ENCODE measurements around the gene GPBP1. TPM values are rescaled to one million over a fixed set of nuclear protein-coding genes. Genes with fewer than 3 reads are reported as not detected.

GPBP1 gene
- total and polyA plus RNA-seq, 4 donors, result 42.6 to 159 (median 49.4) TPM

GRCh38 chr5:57258943-57259342 lies 85.1 kb downstream of the GPBP1 start:
- no peak for TF ChIP-seq CTCF (IDR thresholded peaks at IDR 0.05; ENCODE audit: control extremely low read depth, extremely low read depth)

GRCh38 chr5:57259704-57260103 lies 85.8 kb downstream of the GPBP1 start:
- Histone ChIP-seq H3K9me3 (ENCODE audit: control insufficient read depth in 4 of 4, insufficient read depth in 3 of 4, low read length in 3 of 4) (no peaks in the 10 kb centered on the region), H3K27ac (ENCODE audit: low read depth in 1 of 2, low read length in 1 of 2) (no peak overlapping the region), H3K9ac (ENCODE audit: insufficient read depth in 1 of 2, low read length in 2 of 2) (no peak overlapping the region), H3K27me3 (ENCODE audit: control insufficient read depth in 3 of 3, insufficient read depth in 3 of 3, low read length in 2 of 3) (no peaks in the 10 kb centered on the region), H3K4me1 (ENCODE audit: control insufficient read depth in 5 of 5, insufficient read depth in 5 of 5, low read length in 5 of 5) (no peaks in the 10 kb centered on the region), H3K4me3 (no peak overlapping the region), H3K36me3 (ENCODE audit: control insufficient read depth in 4 of 4, insufficient read depth in 4 of 4, low read length in 4 of 4) (peaks cover 5 to 42% (median 22%) of the 10 kb centered on the region in 4 donors)
- DNase-seq (no peak), ATAC-seq (ENCODE audit: insufficient read depth, low FRiP score) (no peak)
- TF ChIP-seq CTCF (IDR thresholded peaks at IDR 0.05; ENCODE audit: control extremely low read depth, extremely low read depth), result no peak

More at GRCh38 chr5:57258943-57259342, 85.1 kb downstream of the GPBP1 start:
- Histone ChIP-seq H3K27me3 (ENCODE audit: control insufficient read depth in 3 of 3, insufficient read depth in 3 of 3, low read length in 2 of 3) (no peaks in the 10 kb centered on the region), H3K36me3 (ENCODE audit: control insufficient read depth in 4 of 4, insufficient read depth in 4 of 4, low read length in 4 of 4) (peaks cover 5 to 42% (median 22%) of the 10 kb centered on the region in 4 donors), H3K4me3 (no peak overlapping the region), H3K4me1 (ENCODE audit: control insufficient read depth in 5 of 5, insufficient read depth in 5 of 5, low read length in 5 of 5) (no peaks in the 10 kb centered on the region), H3K27ac (ENCODE audit: low read depth in 1 of 2, low read length in 1 of 2) (no peak overlapping the region), H3K9me3 (ENCODE audit: control insufficient read depth in 4 of 4, insufficient read depth in 3 of 4, low read length in 3 of 4) (no peaks in the 10 kb centered on the region), H3K9ac (ENCODE audit: insufficient read depth in 1 of 2, low read length in 2 of 2) (no peak overlapping the region)
- DNase-seq (no peak), ATAC-seq (ENCODE audit: insufficient read depth, low FRiP score) (no peak)
- 81 to 88% methylated on average over 1 of the region's 1 CpG for WGBS, 2 donors

GRCh38 chr5:57262541-57262940 lies 88.7 kb downstream of the GPBP1 start:
- Histone ChIP-seq H3K27me3 (ENCODE audit: control insufficient read depth in 3 of 3, insufficient read depth in 3 of 3, low read length in 2 of 3) (no peaks in the 10 kb centered on the region), H3K4me1 (ENCODE audit: control insufficient read depth in 5 of 5, insufficient read depth in 5 of 5, low read length in 5 of 5) (peaks cover 0 to 2% (median 0%) of the 10 kb centered on the region in 5 donors), H3K4me3 (no peak overlapping the region), H3K36me3 (ENCODE audit: control insufficient read depth in 4 of 4, insufficient read depth in 4 of 4, low read length in 4 of 4) (peaks cover 5 to 29% (median 21%) of the 10 kb centered on the region in 4 donors), H3K9ac (ENCODE audit: insufficient read depth in 1 of 2, low read length in 2 of 2) (no peak overlapping the region), H3K27ac (ENCODE audit: low read depth in 1 of 2, low read length in 1 of 2) (no peak overlapping the region), H3K9me3 (ENCODE audit: control insufficient read depth in 4 of 4, insufficient read depth in 3 of 4, low read length in 3 of 4) (no peaks in the 10 kb centered on the region)
- WGBS, 2 donors, result 52 to 70% methylated on average over 3 of the region's 3 CpGs
- DNase-seq (no peak), ATAC-seq (ENCODE audit: insufficient read depth, low FRiP score) (no peak)
- TF ChIP-seq CTCF (IDR thresholded peaks at IDR 0.05; ENCODE audit: control extremely low read depth, extremely low read depth), result no peak

- 70 to 84% methylated on average over 2 of the region's 2 CpGs for WGBS, 2 donors
- H3K9ac ChIP-seq (ENCODE audit: insufficient read depth in 1 of 2, low read length in 2 of 2), result no peak overlapping the region
- H3K4me3 ChIP-seq, result no peak overlapping the region
- TF ChIP-seq CTCF (IDR thresholded peaks at IDR 0.05; ENCODE audit: control extremely low read depth, extremely low read depth), result no peak
- no peak for ATAC-seq (ENCODE audit: insufficient read depth, low FRiP score)
- no peaks in the 10 kb centered on the region for H3K9me3 ChIP-seq (ENCODE audit: control insufficient read depth in 4 of 4, insufficient read depth in 3 of 4, low read length in 3 of 4)
- DNase-seq, result peak in 2 of 3 donors; percentile 74 to 83
- H3K36me3 ChIP-seq (ENCODE audit: control insufficient read depth in 4 of 4, insufficient read depth in 4 of 4, low read length in 4 of 4), result peaks cover 2 to 7% (median 3%) of the 10 kb centered on the region in 4 donors
- no peaks in the 10 kb centered on the region for H3K27me3 ChIP-seq (ENCODE audit: control insufficient read depth in 3 of 3, insufficient read depth in 3 of 3, low read length in 2 of 3)
- H3K4me1 ChIP-seq (ENCODE audit: control insufficient read depth in 5 of 5, insufficient read depth in 5 of 5, low read length in 5 of 5), result peaks cover 0 to 13% (median 0%) of the 10 kb centered on the region in 5 donors
- H3K27ac ChIP-seq (ENCODE audit: low read depth in 1 of 2, low read length in 1 of 2), result no peak overlapping the region
These were observed 93.9 kb downstream of the GPBP1 start for GRCh38 chr5:57267805-57268204.
